Keratinocyte (primary cell): Measurements from ENCODE around the gene SEC16A. TPM values are rescaled to one million over a fixed set of nuclear protein-coding genes. Genes with fewer than 3 reads are reported as not detected.

Source experiments
- DNase-seq: peaks from one replicate; pipeline ENCODE4 v3.0.0-alpha.2; 2011; ENCODE audit warnings: low read depth, missing footprints, low spot score
- FAIRE-seq: peaks from 2 replicates; lab custom pipeline; 2011; peaks lifted over from hg19 to GRCh38; lab: Jason Lieb, UNC
- H2AFZ ChIP-seq: 2 replicates; pipeline ENCODE4 v1.6.0; 2012; ENCODE audit warnings: low read length, control low read depth, inconsistent platforms; ENCODE audit not compliant: control insufficient read depth
- H3K27ac ChIP-seq: 2 replicates; pipeline ENCODE4 v1.5.1; 2011; ENCODE audit warnings: low read length; ENCODE audit not compliant: control insufficient read depth, insufficient read depth
- H3K27me3 ChIP-seq: 3 replicates; pipeline ENCODE4 v1.6.0; 2011; ENCODE audit warnings: low read length; ENCODE audit not compliant: control insufficient read depth, insufficient read depth; ENCODE audit errors: extremely low read depth
- H3K36me3 ChIP-seq, 2 experiments: 2 replicates in 1 of 2; 3 replicates in 1 of 2; pipeline ENCODE4 v1.5.1; 2011; ENCODE audit warnings: low read length in 2 of 2, mild to moderate bottlenecking in 1 of 2; ENCODE audit not compliant: control insufficient read depth in 2 of 2, insufficient read depth in 2 of 2; ENCODE audit errors: extremely low read depth in 1 of 2
- H3K4me1 ChIP-seq: 3 replicates; pipeline ENCODE4 v1.5.1; 2011; ENCODE audit warnings: low read length; ENCODE audit not compliant: control insufficient read depth, insufficient read depth; ENCODE audit errors: extremely low read depth
- H3K4me2 ChIP-seq: 3 replicates; pipeline ENCODE4 v1.6.0; 2011; ENCODE audit warnings: low read depth, low read length; ENCODE audit not compliant: control insufficient read depth, insufficient read depth; ENCODE audit errors: extremely low read depth
- H3K4me3 ChIP-seq, 3 experiments: fragments of 200-600 bp in 1 of 3; sonication (generic) in 1 of 3; 2 replicates in 2 of 3; 3 replicates in 1 of 3; pipeline ENCODE4 v1.5.1; 2011 to 2016; ENCODE audit warnings: low read length in 3 of 3, mild to moderate bottlenecking in 3 of 3, control low read depth in 2 of 3, inconsistent platforms in 1 of 3, low read depth in 1 of 3, mixed read lengths in 1 of 3, mixed run types in 1 of 3, moderate library complexity in 1 of 3; ENCODE audit not compliant: control insufficient read depth in 2 of 3, insufficient read depth in 2 of 3; ENCODE audit errors: extremely low read depth in 1 of 3
- H3K79me2 ChIP-seq: 2 replicates; pipeline ENCODE4 v1.6.0; 2012; ENCODE audit warnings: low read length; ENCODE audit not compliant: control insufficient read depth, insufficient read depth
- H3K9ac ChIP-seq: 3 replicates; pipeline ENCODE4 v1.6.0; 2011; ENCODE audit warnings: low read length; ENCODE audit not compliant: control insufficient read depth, insufficient read depth; ENCODE audit errors: extremely low read depth
- H3K9me1 ChIP-seq: 3 replicates; pipeline ENCODE4 v1.6.0; 2011; ENCODE audit warnings: low read length; ENCODE audit not compliant: control insufficient read depth, insufficient read depth; ENCODE audit errors: extremely low read depth
- H3K9me3 ChIP-seq: 2 replicates; pipeline ENCODE4 v1.5.1; 2012; ENCODE audit warnings: low read depth, low read length; ENCODE audit not compliant: control insufficient read depth
- H4K20me1 ChIP-seq: 3 replicates; pipeline ENCODE4 v1.6.0; 2011; ENCODE audit warnings: low read length; ENCODE audit not compliant: control insufficient read depth, insufficient read depth; ENCODE audit errors: extremely low read depth
- EZH2 ChIP-seq: IDR thresholded peaks from one replicate; pipeline ENCODE4 v1.6.1; 2012; ENCODE audit warnings: inconsistent platforms, mild to moderate bottlenecking, low read length, moderate library complexity
- dilution Hi-C: fragments of 300-500 bp; cut with MboI; formaldehyde crosslinking; loops from one replicate; pipeline ENCODE4 v1.7.0; 2020; ENCODE audit warnings: low sequenced_read_pairs; ENCODE audit not compliant: extremely low pct_ligation_motif_present
- polyA plus RNA-seq, 5 experiments: library from polyadenylated mRNA; depleted of rRNA in 3 of 5; stranded (reverse) in 3 of 5; stranded (forward) in 1 of 5; unstranded in 1 of 5; fragments of >200 nt; gene quantifications; 1 replicate in 1 of 5; 2 replicates in 3 of 5; 3 replicates in 1 of 5; pipeline versions ENCODE4 v1.2.1 to v1.2.3, GENCODE V29; 2011 to 2012; ENCODE audit warnings: missing spikeins in 2 of 5, low read depth in 1 of 5, low replicate concordance in 1 of 5
- TF ChIP-seq, protein P1 (sequence below), 3 experiments: IDR thresholded peaks in 1 of 3; conservative IDR thresholded peaks in 1 of 3; optimal IDR thresholded peaks in 1 of 3; 2 replicates in 2 of 3; 3 replicates in 1 of 3; pipeline versions ENCODE3 to v1.5.1; 2011; ENCODE audit warnings: low read length in 3 of 3, mild to moderate bottlenecking in 3 of 3, moderate library complexity in 2 of 3, control low read depth in 1 of 3, inconsistent platforms in 1 of 3; ENCODE audit not compliant: insufficient read depth in 2 of 3; ENCODE audit errors: extremely low read depth in 1 of 3

SEC16A gene
- polyA plus RNA-seq, 1 donor (not counting 4 experiments of a cell fraction or from before 2014, with no cell fraction given), result 15.8 TPM

DNA sequence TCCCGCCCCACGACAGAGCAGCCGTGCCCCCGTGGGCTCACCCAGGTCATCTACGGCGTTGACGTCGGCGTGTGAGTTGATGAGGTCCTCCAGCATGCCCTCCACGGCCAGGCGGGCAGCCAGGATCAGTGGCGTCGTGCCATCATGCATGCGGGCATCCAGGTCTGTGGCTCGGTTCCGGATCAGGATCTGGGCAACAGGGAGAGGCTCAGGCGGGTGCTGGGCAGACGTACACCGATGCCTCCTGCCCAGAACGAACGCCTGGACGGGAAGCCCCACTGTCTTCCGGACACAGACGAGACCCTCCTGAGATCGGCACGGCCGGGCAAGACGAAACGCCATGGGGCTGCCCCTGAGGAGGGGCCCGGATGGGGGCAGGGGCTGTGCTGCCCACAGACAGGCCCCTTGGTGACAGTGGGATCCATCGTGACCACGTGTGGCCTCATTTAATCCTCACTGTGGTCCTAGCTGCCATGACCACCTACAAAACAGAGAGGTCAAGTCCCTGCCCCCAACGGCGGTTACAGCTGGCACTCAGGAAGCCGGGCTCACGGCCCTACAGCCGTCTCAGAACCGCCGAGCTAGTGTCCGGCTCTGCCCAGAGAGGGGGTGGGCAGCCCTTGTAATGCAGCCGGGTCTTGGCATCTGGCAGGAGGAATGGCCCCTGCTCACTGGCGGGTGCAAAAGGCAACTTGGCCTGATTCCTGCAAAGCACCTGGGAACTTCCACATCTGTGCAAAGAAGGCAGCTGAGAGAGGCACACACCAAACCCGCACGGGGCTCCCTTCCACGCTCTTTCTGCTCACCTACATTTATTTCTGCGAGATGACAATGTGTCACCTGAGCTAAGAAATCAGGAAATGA lies 16.5 kb upstream of the SEC16A start:
- dilution Hi-C loops, result no loop called here
- H3K36me3 ChIP-seq, result peaks cover 27 to 54% of the 10 kb centered on the region in 2 experiments

DNA sequence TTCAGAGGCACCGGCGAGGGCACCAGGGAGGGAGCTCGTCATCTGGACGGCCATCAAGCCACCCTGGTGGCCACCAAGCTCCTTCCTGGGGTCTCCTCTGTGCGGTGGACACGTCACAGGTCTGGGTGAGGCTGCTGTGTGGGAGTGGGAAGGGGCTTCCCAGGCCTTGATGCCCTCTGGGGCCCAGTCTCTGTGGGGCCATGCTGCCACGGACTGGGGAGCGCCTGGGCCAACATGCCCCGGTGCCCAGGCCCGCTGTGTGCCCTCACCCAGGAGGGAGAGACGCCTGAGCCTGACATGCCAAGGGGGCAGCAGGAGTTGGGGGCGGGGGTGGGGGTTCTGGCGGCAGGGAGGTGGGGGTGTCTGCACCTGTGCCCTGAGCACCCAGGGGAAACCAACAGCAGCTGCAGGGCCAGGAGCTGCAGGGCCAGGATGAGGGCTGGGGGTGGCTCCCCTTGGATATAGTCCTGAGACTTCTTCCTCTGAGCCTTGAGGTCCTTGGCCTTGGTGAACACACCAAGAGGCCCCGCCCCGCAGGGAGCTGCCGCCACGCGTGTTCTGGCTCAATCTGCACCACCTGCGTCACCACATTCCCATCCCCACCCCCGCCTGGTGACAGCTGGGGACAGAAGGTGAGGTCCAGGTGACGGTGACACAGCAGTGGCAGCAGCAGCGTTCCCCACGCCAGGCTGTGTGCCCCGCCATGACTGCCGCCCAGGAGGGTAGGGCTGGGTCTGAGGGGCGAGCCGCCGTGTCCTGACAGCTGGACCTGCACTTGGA lies 15.3 kb upstream of the SEC16A start:
- H2AFZ ChIP-seq, result no peak overlapping the region
- H3K27ac ChIP-seq, result no peak overlapping the region
- H3K4me2 ChIP-seq, result no peak overlapping the region
- no peaks in the 10 kb centered on the region for H3K9me3 ChIP-seq
- H3K36me3 ChIP-seq, result peaks cover 26 to 44% of the 10 kb centered on the region in 2 experiments
- no peaks in the 10 kb centered on the region for H3K9me1 ChIP-seq
- H3K79me2 ChIP-seq, result no peaks in the 10 kb centered on the region
- H3K27me3 ChIP-seq, result no peaks in the 10 kb centered on the region
- no peaks in the 10 kb centered on the region for H3K4me1 ChIP-seq
- DNase-seq, result no peak
- dilution Hi-C loops, result no loop called here
- TF ChIP-seq EZH2, result no peak
- TF ChIP-seq, protein P1, sequence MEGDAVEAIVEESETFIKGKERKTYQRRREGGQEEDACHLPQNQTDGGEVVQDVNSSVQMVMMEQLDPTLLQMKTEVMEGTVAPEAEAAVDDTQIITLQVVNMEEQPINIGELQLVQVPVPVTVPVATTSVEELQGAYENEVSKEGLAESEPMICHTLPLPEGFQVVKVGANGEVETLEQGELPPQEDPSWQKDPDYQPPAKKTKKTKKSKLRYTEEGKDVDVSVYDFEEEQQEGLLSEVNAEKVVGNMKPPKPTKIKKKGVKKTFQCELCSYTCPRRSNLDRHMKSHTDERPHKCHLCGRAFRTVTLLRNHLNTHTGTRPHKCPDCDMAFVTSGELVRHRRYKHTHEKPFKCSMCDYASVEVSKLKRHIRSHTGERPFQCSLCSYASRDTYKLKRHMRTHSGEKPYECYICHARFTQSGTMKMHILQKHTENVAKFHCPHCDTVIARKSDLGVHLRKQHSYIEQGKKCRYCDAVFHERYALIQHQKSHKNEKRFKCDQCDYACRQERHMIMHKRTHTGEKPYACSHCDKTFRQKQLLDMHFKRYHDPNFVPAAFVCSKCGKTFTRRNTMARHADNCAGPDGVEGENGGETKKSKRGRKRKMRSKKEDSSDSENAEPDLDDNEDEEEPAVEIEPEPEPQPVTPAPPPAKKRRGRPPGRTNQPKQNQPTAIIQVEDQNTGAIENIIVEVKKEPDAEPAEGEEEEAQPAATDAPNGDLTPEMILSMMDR (optimal IDR thresholded peaks at IDR 0.05 in 1 of 3, IDR thresholded peaks at IDR 0.05 in 1 of 3, conservative IDR thresholded peaks at IDR 0.05 in 1 of 3; ENCODE audit: extremely low read depth in 1 of 3, insufficient read depth in 2 of 3, low read length in 3 of 3), result no peak
- no peak overlapping the region for H3K4me3 ChIP-seq
- no peak for FAIRE-seq
- H3K9ac ChIP-seq, result no peak overlapping the region
- peaks cover 8% of the 10 kb centered on the region for H4K20me1 ChIP-seq

More for the DNA sequence above, 16.5 kb upstream of the SEC16A start:
- no peak overlapping the region for H3K27ac ChIP-seq
- TF ChIP-seq EZH2, result no peak
- TF ChIP-seq, protein P1 (optimal IDR thresholded peaks at IDR 0.05 in 1 of 3, IDR thresholded peaks at IDR 0.05 in 1 of 3, conservative IDR thresholded peaks at IDR 0.05 in 1 of 3; ENCODE audit: extremely low read depth in 1 of 3, insufficient read depth in 2 of 3, low read length in 3 of 3), result no peak
- no peaks in the 10 kb centered on the region for H3K27me3 ChIP-seq
- peaks cover 2% of the 10 kb centered on the region for H3K79me2 ChIP-seq
- H3K4me3 ChIP-seq, result no peak overlapping the region
- H3K9ac ChIP-seq, result no peak overlapping the region
- H3K4me2 ChIP-seq, result no peak overlapping the region
- peaks cover 2% of the 10 kb centered on the region for H4K20me1 ChIP-seq
- FAIRE-seq (no peak), DNase-seq (no peak)
- H3K9me3 ChIP-seq, result no peaks in the 10 kb centered on the region
- no peak overlapping the region for H2AFZ ChIP-seq
- no peaks in the 10 kb centered on the region for H3K4me1 ChIP-seq
- H3K9me1 ChIP-seq, result no peaks in the 10 kb centered on the region
